ENCODE results near the gene FOXB2. TPM values are rescaled to one million over a fixed set of nuclear protein-coding genes. Genes with fewer than 3 reads are reported as not detected.

The FOXB2 gene
- total RNA-seq, 2 experiments from 2014 or later, result not detected

DNA sequence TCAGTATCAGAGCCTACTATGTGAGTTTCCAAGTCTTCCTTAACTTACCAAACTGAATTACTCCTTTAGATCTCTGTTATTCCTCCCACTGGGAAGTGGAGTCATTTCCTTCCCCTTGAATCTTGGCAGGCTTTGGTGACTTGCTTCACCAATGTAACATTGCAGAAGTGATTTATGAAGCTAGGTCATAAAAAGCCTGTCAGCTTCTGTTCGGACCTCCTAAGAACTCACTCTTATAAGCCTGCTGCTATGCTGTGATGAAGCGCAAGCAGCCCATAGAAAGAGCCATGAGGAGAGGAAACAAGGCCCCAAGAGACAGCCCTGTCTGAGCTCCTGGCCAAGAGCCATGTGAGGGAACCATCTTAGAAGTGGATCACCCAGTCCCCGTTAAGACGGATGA lies 14.2 kb upstream of the FOXB2 start:
- POLR2A ChIA-PET, result no interaction called here
- H3K36me3 Mint-ChIP-seq, result no peaks in the 10 kb centered on the region
- H3K27ac Mint-ChIP-seq, result no peak overlapping the region
- no peak for DNase-seq
- intact Hi-C loops (cut with micrococcal nuclease), result no loop called here
- CTCF ChIA-PET, result no interaction called here
- no peaks in the 10 kb centered on the region for H3K9me3 Mint-ChIP-seq
- peaks cover 22% of the 10 kb centered on the region for H3K27me3 Mint-ChIP-seq
- H3K4me1 Mint-ChIP-seq (ENCODE audit: low read depth), result no peaks in the 10 kb centered on the region
- H3K4me3 Mint-ChIP-seq, result no peak overlapping the region

DNA sequence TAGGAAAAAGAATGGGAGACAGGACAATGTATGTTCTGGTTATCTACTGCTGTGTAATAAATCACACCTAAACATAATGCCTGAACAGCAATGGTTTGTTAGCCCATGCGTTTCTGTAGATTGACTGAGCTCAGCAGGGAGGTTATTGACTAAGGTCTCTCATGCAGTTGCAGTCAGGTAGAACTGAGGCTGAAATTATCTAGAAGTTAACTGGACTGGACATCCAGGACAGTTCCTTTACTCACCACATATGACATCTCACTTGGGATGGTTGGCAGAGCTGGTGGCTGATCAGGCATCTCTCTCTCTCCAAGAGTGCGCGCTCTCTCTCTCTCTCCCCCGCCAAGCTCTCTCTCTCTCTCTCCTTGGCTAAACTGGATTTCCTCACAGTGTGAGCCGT lies 8.9 kb upstream of the FOXB2 start:
- ChIA-PET POLR2A (no interaction called here), CTCF (interaction anchor here (0.9 to 1.4 kb wide), 2 partner anchors 167 to 201 kb away, joined by 3 to 4 read pairs; no protein-coding TSS in a partner anchor)
- H3K4me3 Mint-ChIP-seq, result no peak overlapping the region
- H3K36me3 Mint-ChIP-seq, result no peaks in the 10 kb centered on the region
- no peak overlapping the region for H3K27ac Mint-ChIP-seq
- no peak for DNase-seq
- intact Hi-C loops (cut with micrococcal nuclease), result loop anchor here (5.0 kb wide), 1 partner anchor 563 kb away; no protein-coding TSS in a partner anchor
- peaks cover 4% of the 10 kb centered on the region for H3K4me1 Mint-ChIP-seq (ENCODE audit: low read depth)
- H3K27me3 Mint-ChIP-seq, result peaks cover 48% of the 10 kb centered on the region
- no peaks in the 10 kb centered on the region for H3K9me3 Mint-ChIP-seq

DNA sequence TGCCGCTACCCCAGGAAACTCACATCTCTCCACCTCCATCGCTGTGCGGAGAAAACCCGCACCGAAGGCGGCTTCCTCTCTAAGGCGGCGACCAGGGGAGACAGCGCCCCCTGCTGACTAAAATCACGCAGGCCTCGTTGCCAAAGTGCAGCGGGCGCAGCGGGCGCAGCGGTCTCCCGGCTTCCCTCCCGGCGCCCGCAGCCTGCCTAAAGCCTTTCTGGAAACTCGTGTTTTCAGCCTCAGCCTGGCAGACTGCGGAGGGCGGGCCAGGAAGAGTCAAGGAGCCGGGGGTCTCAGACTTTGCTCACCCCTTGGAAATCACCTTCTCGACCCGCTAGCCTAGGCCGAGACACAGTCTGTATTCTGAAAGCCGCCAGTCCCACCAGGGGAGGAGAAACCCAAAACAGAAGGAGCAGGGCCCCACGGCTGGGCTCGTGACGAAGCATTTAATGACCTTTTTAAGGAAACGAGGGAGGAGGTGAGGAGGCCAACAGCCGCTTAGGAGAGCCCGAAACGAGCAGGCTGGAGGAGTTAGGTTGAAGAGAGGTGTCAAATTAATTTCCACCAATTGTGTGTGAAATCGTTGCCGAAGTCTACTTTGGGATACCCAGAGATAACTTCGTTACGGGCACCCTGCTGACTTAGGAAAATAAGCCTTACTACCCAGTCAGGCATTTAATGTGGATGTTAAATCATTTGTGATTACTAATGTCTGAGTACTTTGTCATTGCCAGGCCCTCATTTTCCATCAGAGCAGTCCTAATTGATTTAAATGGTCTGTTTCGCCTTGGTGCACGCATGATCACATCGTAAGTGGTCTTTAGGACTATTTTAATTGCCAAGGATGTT lies 7.3 kb upstream of the FOXB2 start:
- intact Hi-C loops (cut with micrococcal nuclease), result loop anchor here (1.0 to 5.0 kb wide), 3 partner anchors 9 to 565 kb away; no protein-coding TSS in a partner anchor
- ChIA-PET POLR2A (no interaction called here), CTCF (no interaction called here)
- H3K27ac Mint-ChIP-seq, result no peak overlapping the region
- H3K27me3 Mint-ChIP-seq, result peaks cover 61% of the 10 kb centered on the region
- H3K36me3 Mint-ChIP-seq, result no peaks in the 10 kb centered on the region
- peak overlapping the region; percentile 10 for H3K4me3 Mint-ChIP-seq
- no peaks in the 10 kb centered on the region for H3K9me3 Mint-ChIP-seq
- peak; percentile 79 for DNase-seq
- H3K4me1 Mint-ChIP-seq (ENCODE audit: low read depth), result peaks cover 4% of the 10 kb centered on the region

DNA sequence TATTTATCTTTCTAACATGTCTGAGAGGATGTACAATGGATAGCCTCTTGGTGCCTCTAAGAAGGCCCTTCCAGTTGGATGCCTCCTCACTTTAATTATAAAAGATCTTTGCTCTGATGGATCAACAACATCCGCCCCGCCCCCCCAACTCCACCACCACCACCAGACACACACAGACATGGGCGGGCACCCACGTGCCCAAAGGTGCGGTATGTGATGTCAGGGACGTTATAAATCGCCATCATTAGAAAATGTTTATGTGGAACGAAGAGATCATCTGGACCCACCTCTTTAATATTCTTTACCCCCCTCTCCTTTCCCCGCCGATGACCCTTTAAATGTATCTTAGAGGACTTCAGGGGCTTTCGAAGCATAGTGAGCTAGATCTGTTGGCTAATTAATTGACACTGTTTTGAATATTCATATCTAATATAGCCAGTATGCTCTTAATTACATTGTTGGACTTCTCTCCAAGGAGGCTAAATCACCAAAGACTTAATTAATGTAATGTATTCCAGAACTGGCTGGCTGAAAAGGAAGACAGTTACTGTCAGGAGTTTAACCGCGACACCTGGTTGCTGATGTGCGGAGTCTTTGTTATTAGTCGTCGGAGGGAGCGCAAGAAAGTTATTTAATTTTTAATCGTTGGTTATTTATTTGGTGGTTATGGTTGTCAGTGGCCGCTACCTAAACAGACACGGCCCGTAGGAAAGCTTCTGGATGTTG lies 6.1 kb upstream of the FOXB2 start:
- Mint-ChIP-seq H3K36me3 (no peaks in the 10 kb centered on the region), H3K4me3 (no peak overlapping the region), H3K27ac (no peak overlapping the region), H3K27me3 (peaks cover 71% of the 10 kb centered on the region), H3K9me3 (no peaks in the 10 kb centered on the region), H3K4me1 (ENCODE audit: low read depth) (peaks cover 9% of the 10 kb centered on the region)
- CTCF ChIA-PET, result no interaction called here
- intact Hi-C loops (cut with micrococcal nuclease), result loop anchor here (5.0 kb wide), 1 partner anchor 566 kb away; no protein-coding TSS in a partner anchor
- POLR2A ChIA-PET, result no interaction called here
- no peak for DNase-seq

DNA sequence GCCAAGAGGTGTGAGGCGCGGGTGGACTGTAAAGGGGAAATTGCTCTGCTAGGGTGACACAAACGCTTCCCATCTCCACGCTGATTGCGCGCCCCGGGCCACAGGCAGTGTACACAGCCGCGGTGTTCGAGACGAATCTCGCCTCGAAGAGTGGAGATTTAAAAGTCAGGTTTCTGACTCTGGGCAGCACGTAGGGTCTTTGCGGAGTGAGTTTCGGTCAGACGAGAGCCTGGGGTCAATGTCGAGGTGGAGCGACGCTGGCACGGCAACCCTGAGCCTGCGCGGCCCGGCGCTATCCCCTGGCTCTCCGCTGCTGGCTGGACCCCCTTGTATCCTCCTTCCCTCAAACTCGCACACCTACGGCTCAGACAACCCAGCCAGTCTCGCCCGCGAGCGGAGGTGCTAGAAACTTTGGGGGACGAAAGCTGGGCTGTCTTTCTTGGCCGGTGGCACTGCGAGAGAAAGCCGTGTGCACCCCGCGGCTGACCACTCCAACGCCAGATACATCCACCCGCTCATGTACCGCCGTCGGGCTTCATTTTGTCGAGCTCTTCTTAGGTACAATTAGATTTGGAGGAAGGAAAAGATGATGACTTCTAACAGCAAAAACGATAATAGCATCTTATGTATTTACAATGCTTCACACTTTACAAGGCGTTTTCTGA lies 5.4 kb upstream of the FOXB2 start:
- CTCF ChIA-PET, result interaction anchor here (0.9 kb wide), 1 partner anchor 12 kb away, joined by 4 read pairs; no protein-coding TSS in a partner anchor
- POLR2A ChIA-PET, result no interaction called here
- peaks cover 11% of the 10 kb centered on the region for H3K4me1 Mint-ChIP-seq (ENCODE audit: low read depth)
- H3K27me3 Mint-ChIP-seq, result peaks cover 75% of the 10 kb centered on the region
- intact Hi-C loops (cut with micrococcal nuclease), result loop anchor here (5.0 kb wide), 1 partner anchor 567 kb away; no protein-coding TSS in a partner anchor
- no peak overlapping the region for H3K27ac Mint-ChIP-seq
- no peak for DNase-seq
- H3K36me3 Mint-ChIP-seq, result no peaks in the 10 kb centered on the region
- no peaks in the 10 kb centered on the region for H3K9me3 Mint-ChIP-seq
- peak overlapping the region; percentile 23 for H3K4me3 Mint-ChIP-seq

DNA sequence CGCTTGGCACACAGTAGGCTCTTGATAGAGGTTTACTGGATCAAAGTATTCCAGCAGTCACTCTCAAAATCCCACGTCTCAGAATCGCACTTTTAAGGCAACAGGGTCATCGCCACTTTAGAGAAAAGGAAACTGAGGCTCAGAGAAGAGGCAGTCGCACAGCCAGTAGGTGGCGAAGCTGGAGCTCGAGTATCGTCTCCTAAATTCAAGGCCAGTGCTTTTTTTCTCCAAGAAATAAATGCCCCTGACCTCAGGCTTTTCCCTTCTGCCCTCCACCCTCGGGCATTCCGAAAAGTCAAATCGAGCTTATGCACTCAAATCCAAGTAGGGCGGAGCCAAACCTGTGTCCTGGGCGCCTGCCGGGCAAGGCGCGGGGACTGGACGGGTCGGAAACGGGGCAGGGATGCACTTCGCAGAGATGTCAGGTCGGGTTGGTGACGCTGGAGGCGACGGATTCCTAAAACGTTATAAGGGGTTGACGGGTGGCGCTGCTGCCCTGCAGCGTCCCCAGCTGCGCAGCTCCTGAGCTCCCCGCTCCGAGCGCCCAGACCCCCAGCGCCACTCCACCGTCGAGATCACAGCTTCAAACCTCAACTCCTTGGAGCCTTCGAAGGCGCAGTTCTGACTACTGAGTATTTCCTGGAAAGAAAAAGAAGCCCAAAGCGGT lies 4.7 kb upstream of the FOXB2 start:
- Mint-ChIP-seq H3K27ac (no peak overlapping the region), H3K27me3 (peaks cover 80% of the 10 kb centered on the region), H3K36me3 (peaks cover 1% of the 10 kb centered on the region), H3K4me1 (ENCODE audit: low read depth) (peaks cover 17% of the 10 kb centered on the region), H3K4me3 (peak overlapping the region; percentile 23), H3K9me3 (no peaks in the 10 kb centered on the region)
- no peak for DNase-seq
- ChIA-PET CTCF (interaction anchor here (0.9 kb wide), 1 partner anchor 11 kb away, joined by 4 read pairs; no protein-coding TSS in a partner anchor), POLR2A (no interaction called here)
- intact Hi-C loops (cut with micrococcal nuclease), result loop anchor here (5.0 kb wide), 1 partner anchor 567 kb away; no protein-coding TSS in a partner anchor

DNA sequence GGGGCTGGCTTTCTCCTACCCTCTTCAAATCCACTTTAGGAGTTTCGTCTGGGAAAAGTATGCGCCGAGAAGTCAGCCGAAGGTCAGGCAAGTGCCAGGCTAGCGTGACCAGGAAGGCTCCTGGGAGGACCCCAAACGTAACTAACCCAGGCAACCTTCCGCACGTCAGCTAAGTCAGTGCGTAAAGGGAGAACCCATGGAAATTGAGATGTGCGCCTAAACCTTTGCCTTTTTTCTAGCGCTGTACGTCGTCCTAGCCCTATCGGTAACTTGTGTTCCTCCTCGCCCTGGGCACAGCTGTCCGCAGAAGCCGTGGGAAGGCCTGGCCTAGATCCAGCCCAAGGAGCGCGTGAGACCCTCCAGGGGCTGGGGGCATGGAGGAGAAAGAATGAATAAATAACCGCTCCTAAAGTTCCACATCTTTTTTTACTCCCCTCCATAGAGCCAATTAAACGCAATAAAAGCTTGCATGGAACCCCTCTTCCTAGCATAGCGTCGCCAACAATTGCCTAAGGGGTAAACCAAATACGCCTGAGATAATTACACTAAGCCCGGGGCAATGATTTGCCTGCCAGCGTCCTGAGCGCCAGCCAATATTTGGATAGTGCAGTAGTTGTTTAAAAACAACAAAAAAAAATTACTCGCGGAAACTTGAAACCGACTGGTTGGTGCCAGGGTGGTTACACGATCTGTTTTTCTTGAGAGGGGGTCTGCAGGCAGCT lies 4.0 kb upstream of the FOXB2 start:
- DNase-seq, result no peak

DNA sequence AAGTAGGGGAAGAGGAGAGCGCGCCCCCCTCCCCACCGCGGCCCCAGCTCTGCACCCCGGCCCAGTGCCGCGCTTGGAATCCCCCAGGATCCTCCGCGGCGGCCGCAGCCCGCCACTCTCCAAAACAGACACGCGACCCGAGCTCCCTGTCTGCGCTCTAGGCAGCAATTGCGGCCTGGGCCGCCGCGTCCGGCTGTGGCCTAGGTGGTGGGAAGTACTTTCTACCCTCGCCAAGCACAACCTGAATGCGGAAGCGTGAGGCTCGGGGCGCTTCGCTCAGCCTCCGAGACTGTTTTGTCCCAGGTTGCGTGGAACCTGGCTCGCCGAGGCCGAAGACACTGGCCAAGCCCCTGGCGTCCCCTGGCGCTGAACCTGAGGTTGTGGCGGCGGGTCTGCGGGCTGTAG lies 3.3 kb upstream of the FOXB2 start:
- peaks cover 23% of the 10 kb centered on the region for H3K4me1 Mint-ChIP-seq (ENCODE audit: low read depth)
- intact Hi-C loops (cut with micrococcal nuclease), result no loop called here
- H3K36me3 Mint-ChIP-seq, result peaks cover 2% of the 10 kb centered on the region
- H3K4me3 Mint-ChIP-seq, result no peak overlapping the region
- CTCF ChIA-PET, result no interaction called here
- POLR2A ChIA-PET, result no interaction called here
- no peaks in the 10 kb centered on the region for H3K9me3 Mint-ChIP-seq
- no peak for DNase-seq
- no peak overlapping the region for H3K27ac Mint-ChIP-seq
- H3K27me3 Mint-ChIP-seq, result peaks cover 80% of the 10 kb centered on the region

More for the DNA sequence above, 4.0 kb upstream of the FOXB2 start:
- CTCF ChIA-PET, result interaction anchor here (0.9 kb wide), 1 partner anchor 10 kb away, joined by 4 read pairs; no protein-coding TSS in a partner anchor
- H3K27me3 Mint-ChIP-seq, result peaks cover 79% of the 10 kb centered on the region
- intact Hi-C loops (cut with micrococcal nuclease), result no loop called here
- POLR2A ChIA-PET, result no interaction called here
- peaks cover 2% of the 10 kb centered on the region for H3K36me3 Mint-ChIP-seq
- peaks cover 19% of the 10 kb centered on the region for H3K4me1 Mint-ChIP-seq (ENCODE audit: low read depth)
- no peak overlapping the region for H3K4me3 Mint-ChIP-seq
- no peaks in the 10 kb centered on the region for H3K9me3 Mint-ChIP-seq
- no peak overlapping the region for H3K27ac Mint-ChIP-seq

DNA sequence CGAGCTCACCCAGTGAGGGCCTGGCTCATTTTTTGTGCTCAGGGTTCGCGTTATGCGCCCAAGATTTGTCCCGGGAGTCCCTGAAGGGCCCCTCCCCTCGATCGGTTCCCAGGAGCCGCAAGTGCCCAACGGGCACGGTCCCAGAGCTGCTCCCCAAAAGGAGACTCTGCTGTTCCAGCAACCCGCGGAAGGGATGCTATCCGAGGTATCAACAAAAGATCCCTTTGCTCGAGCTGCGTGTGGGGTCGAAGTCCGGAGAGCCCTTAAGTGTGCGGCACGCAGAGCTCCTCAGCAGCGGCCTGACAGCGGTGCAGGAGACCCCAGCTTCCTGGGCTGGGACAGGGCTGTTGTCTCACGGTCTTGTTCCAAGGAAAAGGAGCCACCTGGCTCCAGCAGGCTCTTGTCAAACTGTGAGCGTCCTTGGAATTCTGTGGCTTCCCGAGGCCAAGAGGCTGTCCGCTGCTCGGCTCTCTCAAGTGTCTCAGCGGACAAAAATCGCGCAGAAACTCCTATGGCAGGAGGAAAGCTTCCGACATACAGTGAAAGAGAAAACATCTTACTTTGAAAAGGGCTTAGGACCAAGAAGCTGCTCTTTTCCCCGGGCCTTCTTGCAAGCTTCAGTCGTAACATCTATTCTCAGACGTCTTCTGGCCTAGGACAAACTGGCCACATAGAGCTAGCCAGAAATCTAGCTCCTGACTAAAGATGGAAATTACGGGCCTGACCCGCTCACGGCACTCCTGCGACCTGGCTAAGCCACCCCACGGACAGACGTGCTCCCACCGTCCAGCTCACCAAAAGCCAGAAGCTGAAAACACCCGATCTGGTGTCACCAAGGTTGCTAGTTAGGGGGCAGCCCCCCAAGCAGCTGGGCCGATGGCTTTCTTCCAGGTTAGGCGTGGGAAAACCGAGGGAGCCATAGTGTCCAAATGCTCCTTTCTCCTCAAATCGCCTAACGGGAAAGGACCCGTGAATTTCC lies 2.6 kb upstream of the FOXB2 start:
- Mint-ChIP-seq H3K27me3 (peaks cover 85% of the 10 kb centered on the region), H3K9me3 (no peaks in the 10 kb centered on the region), H3K4me1 (ENCODE audit: low read depth) (peaks cover 29% of the 10 kb centered on the region), H3K36me3 (peaks cover 2% of the 10 kb centered on the region), H3K4me3 (peak overlapping the region; percentile 3), H3K27ac (no peak overlapping the region)
- ChIA-PET CTCF (no interaction called here), POLR2A (interaction anchor here (0.7 kb wide), 1 partner anchor 161 kb away, joined by 3 read pairs; the partner anchor contains the start of gene VPS13A)
- intact Hi-C loops (cut with micrococcal nuclease), result no loop called here
- DNase-seq, result no peak

DNA sequence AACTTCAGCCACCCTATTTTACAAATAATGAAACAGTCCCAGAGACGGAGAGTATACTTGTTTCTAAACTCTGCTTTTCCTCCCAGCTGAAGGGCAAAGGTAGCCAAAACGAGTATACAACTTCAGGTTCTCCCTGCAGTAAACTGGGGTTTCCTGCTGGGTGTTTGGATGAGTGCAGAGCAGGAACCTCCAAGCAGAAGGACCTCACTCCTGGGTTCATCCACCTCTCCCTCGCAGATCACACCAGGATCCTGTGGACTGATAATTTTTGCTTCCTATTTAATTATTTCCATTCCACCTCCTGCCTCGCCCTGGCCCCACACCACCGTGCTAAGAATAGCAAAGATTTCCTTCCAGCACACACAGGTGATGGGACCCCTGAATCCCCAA lies 2.0 kb upstream of the FOXB2 start:
- peaks cover 2% of the 10 kb centered on the region for H3K36me3 Mint-ChIP-seq
- no peaks in the 10 kb centered on the region for H3K9me3 Mint-ChIP-seq
- H3K4me1 Mint-ChIP-seq (ENCODE audit: low read depth), result peaks cover 30% of the 10 kb centered on the region
- no peak overlapping the region for H3K4me3 Mint-ChIP-seq
- peaks cover 85% of the 10 kb centered on the region for H3K27me3 Mint-ChIP-seq
- CTCF ChIA-PET, result no interaction called here
- POLR2A ChIA-PET, result no interaction called here
- intact Hi-C loops (cut with micrococcal nuclease), result no loop called here
- no peak for DNase-seq
- H3K27ac Mint-ChIP-seq, result no peak overlapping the region

Data from activated CD4-positive, alpha-beta memory T cell treated with anti-CD3 and anti-CD28 coated beads for 36 hours (primary cell).